Measurements from ENCODE around the gene KCNIP3.

The KCNIP3 gene

GRCh38 chr2:95274291-95275150 lies 22.6 kb upstream of the KCNIP3 start, which contains the start of gene PROM2:
Gene PROM2, plus strand, starts transcription at chr2:95274449. Its CDS starts 137 bp downstream, at chr2:95274586.
- no peak for DNase-seq (ENCODE audit: extremely low read depth in 1 of 2, low read depth in 1 of 2)

- no peak for DNase-seq (ENCODE audit: extremely low read depth in 1 of 2, low read depth in 1 of 2)
Measured at GRCh38 chr2:95275151-95275515, 22.0 kb upstream of the KCNIP3 start.

DNA sequence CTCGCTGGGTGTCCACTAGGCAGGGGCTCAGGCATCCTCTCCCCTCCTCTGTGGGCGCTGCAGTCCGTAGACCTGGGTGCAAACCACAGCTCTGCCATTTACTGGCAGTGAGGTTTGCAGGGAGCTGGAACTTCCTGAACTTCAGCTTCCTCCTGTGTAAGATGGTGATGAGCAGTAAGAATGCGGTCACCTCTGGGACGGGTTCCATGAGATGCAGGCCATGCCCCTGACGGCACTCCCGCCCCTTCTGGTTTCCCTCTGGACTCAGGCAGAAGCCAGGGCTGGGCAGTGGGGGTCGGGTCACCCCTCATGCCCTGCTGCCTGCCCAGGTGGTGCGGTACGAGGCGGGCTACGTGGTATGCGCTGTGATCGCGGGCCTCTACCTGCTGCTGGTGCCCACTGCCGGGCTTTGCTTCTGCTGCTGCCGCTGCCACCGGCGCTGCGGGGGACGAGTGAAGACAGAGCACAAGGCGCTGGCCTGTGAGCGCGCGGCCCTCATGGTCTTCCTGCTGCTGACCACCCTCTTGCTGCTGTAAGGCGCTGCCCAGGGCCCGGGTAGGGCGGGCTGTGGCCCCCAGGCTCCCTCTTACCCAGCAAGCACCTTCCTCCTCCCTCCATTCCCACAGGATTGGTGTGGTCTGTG lies 21.4 kb upstream of the KCNIP3 start:
- DNase-seq (ENCODE audit: extremely low read depth in 1 of 2, low read depth in 1 of 2), result no peak

DNA sequence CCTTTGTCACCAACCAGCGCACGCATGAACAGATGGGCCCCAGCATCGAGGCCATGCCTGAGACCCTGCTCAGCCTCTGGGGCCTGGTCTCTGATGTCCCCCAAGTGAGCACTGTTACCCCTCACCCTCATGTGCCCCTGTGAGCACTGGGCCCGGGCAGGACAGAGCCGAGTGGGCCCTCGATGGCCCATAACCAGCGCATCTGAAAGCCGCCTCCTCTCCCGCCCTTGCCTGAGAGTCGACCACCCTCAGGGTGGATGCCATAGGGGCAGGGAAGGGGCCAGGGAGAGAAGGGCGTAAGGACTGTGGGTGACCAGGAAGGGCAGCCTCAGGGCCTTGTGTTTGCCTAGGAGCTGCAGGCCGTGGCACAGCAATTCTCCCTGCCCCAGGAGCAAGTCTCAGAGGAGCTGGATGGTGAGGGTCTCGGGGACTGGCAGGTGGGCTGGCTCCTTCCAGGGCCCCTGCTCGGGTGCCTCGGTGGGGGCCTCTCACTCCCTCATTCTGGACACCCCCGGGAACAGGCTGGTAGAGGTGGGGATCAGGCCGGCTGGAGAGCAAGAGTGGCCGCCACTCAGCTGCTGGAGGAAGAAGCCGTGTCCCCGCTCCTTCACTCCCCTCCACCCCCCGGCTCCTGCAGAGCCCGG lies 20.8 kb upstream of the KCNIP3 start:
- DNase-seq (ENCODE audit: extremely low read depth in 1 of 2, low read depth in 1 of 2), result no peak

GRCh38 chr2:95276888-95277245 lies 20.3 kb upstream of the KCNIP3 start:
- DNase-seq (ENCODE audit: extremely low read depth in 1 of 2, low read depth in 1 of 2), result no peak

- DNase-seq (ENCODE audit: extremely low read depth in 1 of 2, low read depth in 1 of 2), result no peak
Measured at GRCh38 chr2:95277246-95277906, 19.8 kb upstream of the KCNIP3 start.

- no peak for DNase-seq (ENCODE audit: extremely low read depth in 1 of 2, low read depth in 1 of 2)
Measured at GRCh38 chr2:95278051-95278471, 19.1 kb upstream of the KCNIP3 start.

DNA sequence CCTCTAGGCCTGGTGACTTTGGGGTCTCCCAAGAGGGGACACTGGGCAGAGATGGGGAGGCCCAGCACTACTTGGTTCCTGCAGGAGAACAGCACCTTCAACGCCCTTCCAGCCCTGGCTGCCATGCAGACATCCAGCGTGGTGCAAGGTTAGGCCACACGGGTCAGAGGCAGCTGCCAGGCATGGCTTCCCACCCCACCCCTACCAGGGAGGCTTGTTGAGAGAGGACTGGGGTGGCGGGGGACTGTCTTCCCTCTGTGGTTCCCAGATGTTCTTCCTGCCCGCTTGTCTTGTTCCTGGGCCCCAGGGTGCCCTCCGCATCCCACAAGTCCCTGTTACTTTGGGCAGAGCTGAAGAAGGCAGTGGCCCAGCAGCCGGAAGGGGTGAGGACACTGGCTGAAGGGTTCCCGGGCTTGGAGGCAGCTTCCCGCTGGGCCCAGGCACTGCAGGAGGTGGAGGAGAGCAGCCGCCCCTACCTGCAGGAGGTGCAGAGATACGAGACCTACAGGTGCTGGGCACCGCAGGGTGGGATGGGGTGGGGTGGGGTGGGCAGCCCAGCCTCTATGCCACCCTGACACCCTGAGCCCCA lies 18.4 kb upstream of the KCNIP3 start:
- DNase-seq (ENCODE audit: extremely low read depth in 1 of 2, low read depth in 1 of 2), result no peak

DNA sequence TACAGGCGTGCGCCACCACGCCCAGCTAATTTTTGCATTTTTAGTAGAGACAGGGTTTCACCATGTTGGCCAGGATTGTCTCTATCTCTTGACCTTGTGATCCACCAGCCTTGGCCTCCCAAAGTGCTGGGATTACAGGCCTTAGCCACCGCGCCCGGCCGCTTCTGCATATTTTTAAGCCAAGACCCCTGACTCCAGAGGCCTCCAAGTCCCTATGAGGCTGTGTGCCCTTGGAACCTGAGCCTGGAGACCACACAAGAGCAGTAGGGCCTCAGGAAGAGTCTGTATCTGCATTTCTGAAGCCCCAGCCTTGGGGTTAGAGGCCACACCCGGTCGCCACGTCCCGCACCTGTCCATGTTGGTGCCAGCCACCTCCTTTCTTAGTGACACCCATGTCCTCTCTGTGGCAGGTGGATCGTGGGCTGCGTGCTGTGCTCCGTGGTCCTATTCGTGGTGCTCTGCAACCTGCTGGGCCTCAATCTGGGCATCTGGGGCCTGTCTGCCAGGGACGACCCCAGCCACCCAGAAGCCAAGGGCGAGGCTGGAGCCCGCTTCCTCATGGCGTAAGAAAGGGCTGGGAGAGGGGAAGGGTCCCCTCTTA lies 17.6 kb upstream of the KCNIP3 start:
- DNase-seq (ENCODE audit: extremely low read depth in 1 of 2, low read depth in 1 of 2), result no peak

DNA sequence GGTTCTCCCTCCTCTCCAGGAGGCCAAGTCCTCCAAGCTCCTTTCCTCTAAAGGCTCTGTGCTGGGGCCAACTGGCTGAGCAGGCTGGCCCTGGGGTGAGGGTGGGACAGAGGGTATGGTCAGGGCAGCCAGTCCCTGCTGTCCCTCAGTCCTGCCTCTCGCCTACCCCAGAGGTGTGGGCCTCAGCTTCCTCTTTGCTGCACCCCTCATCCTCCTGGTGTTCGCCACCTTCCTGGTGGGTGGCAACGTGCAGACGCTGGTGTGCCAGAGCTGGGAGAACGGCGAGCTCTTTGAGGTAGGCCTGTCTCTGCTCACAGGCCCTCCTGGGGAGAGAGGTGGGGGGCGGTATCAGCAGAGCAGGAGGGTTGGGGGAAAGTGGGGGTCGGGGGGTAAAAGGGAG lies 16.1 kb upstream of the KCNIP3 start:
- DNase-seq (ENCODE audit: extremely low read depth in 1 of 2, low read depth in 1 of 2), result no peak

GRCh38 chr2:95281786-95282185 lies 15.4 kb upstream of the KCNIP3 start:
- DNase-seq (ENCODE audit: extremely low read depth in 1 of 2, low read depth in 1 of 2), result no peak

DNA sequence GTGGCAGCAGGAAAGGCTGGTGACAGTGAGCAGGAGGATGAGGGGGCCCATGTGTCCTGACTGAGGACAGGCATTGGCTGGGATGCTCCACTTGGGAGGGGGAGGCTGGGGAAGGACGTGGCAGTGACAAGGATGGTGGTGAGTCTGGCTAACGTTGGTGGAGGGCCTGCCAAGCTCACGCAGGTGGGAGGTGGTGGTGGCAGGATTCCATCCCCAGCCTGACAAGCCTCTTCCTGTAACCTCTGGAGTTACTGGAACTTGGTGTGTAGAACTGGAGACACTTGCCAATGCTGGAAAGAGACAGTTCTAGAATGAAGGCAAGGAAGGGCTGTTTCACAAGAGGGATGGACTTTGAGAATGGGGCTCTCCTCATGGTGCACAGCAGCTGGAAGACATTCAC lies 14.7 kb upstream of the KCNIP3 start:
- DNase-seq (ENCODE audit: extremely low read depth in 1 of 2, low read depth in 1 of 2), result no peak

DNA sequence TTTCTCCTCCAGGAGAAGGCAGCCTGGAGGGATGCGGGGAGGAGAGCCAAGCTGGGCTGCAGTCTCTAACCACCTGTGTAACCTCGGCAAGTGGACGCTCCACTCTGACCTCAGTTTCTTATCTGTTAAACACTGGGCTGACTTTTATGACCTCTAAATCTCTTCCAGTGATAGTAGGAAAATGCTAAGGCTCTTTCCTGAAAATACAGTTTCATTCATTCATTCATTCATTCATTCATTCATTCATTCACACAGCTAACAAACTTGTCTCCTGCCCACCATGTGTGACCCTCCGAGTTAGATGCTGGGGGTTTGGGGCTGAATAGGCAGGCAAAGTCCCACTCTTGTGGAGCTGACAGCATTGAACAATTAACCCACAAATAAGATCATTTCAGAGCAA lies 13.6 kb upstream of the KCNIP3 start:
- DNase-seq (ENCODE audit: extremely low read depth in 1 of 2, low read depth in 1 of 2), result no peak

DNA sequence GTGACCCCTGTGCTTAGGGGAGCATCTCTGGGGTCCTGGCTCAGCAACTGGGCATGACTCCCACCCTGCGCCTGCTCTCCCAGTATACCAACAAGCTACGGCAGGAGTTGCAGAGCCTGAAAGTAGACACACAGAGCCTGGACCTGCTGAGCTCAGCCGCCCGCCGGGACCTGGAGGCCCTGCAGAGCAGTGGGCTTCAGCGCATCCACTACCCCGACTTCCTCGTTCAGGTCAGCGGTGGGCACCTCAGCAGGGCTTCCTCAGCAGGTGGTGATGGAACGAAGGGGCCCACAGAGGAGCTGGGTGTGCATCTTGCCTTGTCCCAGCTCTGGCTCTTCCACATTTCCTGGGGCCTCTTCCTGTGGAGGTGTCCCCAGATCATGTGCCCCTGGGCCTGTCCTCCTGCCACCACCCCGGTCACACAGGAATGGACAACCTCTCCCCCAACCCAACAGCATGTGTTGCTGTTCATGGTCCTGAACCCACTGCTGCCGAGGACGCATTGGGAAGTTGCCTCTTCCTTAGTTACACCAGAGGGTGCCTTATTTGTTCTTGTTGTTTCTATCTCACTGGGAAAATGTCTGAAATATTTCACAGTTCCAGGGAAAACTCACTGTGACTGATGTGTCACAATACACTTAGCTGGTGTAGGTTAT lies 12.1 kb upstream of the KCNIP3 start:
- no peak for DNase-seq (ENCODE audit: extremely low read depth in 1 of 2, low read depth in 1 of 2)

GRCh38 chr2:95285542-95285932 lies 11.6 kb upstream of the KCNIP3 start:
- no peak for DNase-seq (ENCODE audit: extremely low read depth in 1 of 2, low read depth in 1 of 2)

GRCh38 chr2:95287336-95287735 lies 9.8 kb upstream of the KCNIP3 start:
- no peak for DNase-seq (ENCODE audit: extremely low read depth in 1 of 2, low read depth in 1 of 2)

- no peak for DNase-seq (ENCODE audit: extremely low read depth in 1 of 2, low read depth in 1 of 2)
Measured at GRCh38 chr2:95287806-95288205, 9.3 kb upstream of the KCNIP3 start.

GRCh38 chr2:95289253-95289652 lies 7.9 kb upstream of the KCNIP3 start:
- DNase-seq (ENCODE audit: extremely low read depth in 1 of 2, low read depth in 1 of 2), result no peak

- DNase-seq (ENCODE audit: extremely low read depth in 1 of 2, low read depth in 1 of 2), result no peak
Measured at GRCh38 chr2:95291222-95291621, 5.9 kb upstream of the KCNIP3 start.

- no peak for DNase-seq (ENCODE audit: extremely low read depth in 1 of 2, low read depth in 1 of 2)
Measured at GRCh38 chr2:95292623-95293260, 4.4 kb upstream of the KCNIP3 start.
